Posterior vena cava (tissue), 2 donors: ENCODE data around the gene MAP2K6. TPM values are rescaled to one million over a fixed set of nuclear protein-coding genes. Genes with fewer than 3 reads are reported as not detected.

Experiments
- DNase-seq: peaks from one replicate; pipeline ENCODE4 v3.0.0-alpha.2; 2020; ENCODE audit warnings: low spot score
- intact Hi-C, 2 donors: fragments of 100-400 bp; cut with DNase I; formaldehyde crosslinking; loops; one replicate each; pipeline versions ENCODE4 v1.14.1 to v1.14.2; 2022 to 2023
- total RNA-seq, 2 donors: library from RNA; stranded (reverse); fragmentation: NEBNext Ultra II Directional; extraction: Animal tissue kit (Norgen Biotek cat#: 25700); gene quantifications; one replicate each; pipeline ENCODE4 v1.2.1, GENCODE V29; 2021
- donor health status: DM: yes; HTN: yes; CAD: no.
- donor health status: DM: yes; HTN: yes; CAD: no.

Gene MAP2K6
- total RNA-seq, 2 donors from 2014 or later: 2.2 to 7.7 TPM

DNA sequence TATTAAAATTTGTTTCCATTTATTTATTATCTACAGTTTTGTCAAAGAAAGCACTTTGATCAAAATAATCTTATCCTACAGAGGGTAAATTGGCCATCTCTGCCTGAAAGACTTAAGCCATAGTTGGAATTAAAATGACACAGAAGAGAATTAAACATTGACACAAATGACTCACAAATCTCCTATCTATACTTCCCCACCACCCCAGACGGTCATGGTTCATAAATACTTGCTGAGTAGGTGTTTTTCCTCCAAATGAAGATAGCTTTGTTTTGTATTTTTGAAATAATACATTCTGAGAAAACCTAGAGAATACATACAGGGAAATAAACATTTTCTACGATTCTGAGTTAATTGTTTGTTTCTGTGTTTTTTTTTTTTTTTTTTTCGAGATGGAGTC, 142.8 kb downstream of the MAP2K6 start:
- intact Hi-C loops: no loop called here
- DNase-seq: no peak

DNA sequence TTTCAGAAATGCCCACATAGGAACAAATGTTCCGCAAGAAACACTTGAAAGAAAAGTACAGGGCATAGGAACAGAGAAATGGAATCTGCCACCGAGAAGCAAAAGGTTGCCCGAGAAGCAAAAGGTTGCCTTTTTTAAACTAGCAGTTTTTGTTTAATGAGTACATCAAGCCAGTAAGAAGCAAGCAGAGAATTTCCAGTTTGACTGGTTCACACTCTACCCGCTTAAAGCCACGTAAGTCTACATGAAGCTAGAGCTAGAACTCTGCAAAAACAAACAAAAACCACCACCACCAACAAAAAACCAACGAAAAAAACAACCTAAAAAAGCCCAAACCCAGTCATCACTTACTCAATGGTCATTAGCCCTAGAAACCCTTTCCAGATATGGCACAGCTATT, 144.3 kb downstream of the MAP2K6 start:
- DNase-seq: no peak
- intact Hi-C loops: no loop called here

DNA sequence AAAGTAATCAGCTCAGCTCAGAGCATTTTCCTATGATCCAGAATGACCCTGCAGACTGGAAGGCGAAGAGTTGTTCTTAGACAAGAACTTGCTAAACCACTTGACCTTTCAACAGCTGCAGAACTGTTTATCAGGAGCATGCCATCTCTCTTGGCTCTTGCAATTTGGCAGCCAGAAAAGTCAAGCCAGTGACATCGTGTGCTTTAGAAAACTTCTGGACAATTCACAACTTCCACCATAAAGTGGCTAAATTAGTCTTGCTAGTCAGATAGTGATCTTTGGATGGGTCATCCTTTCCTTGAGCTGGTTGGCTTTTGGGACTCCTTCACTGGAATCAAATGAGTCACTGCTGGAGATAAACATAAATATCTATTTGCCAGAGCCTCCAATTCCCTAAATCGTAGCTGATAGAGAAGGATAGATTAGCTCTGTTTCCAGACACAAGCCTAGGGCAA, 146.5 kb downstream of the MAP2K6 start:
- intact Hi-C loops: loop anchor here in 1 of 2 donors (10.0 kb wide), 1 partner anchor 584 kb away; no protein-coding TSS in a partner anchor
- DNase-seq: no peak

DNA sequence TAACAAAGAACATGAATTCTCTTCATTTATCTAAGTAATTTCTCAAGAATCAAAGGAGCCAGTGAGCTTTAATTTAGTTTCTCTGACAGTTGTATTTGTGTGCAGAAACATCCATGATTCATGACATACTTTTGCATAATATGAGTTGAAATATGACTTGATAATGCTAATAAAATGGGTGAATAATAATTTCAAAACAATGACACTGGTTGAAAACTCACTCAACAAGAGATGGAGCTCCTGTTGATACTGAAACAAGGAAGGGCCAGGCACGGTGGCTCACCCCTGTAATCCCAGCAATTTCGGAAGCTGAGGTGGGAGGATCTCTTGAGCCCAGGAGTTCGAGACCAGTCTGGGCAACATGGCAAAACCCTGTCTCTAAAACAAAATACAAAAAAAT, 147.0 kb downstream of the MAP2K6 start:
- intact Hi-C loops: loop anchor here in 1 of 2 donors (10.0 kb wide), 1 partner anchor 583 kb away; no protein-coding TSS in a partner anchor
- no peak for DNase-seq

DNA sequence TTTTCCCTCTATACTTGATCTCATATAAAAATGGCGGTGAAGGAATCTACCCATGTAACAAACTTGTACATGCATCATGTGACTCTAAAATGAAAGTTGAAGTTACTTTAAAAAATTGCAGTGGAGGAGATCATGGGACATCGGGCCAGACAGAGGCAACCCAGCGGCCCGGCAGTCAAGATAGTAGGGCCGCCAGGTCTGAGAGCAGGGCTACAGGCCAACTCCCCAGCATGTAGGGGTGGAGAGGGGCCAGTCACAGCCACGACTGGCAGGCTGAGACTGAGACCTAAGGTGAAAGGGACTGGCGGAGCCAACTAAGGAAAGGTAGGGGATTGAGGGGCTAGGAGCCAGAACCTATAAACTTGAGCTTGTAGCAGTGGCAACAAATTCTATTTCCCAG, 150.9 kb downstream of the MAP2K6 start:
- intact Hi-C loops: loop anchor here in 1 of 2 donors (10.0 kb wide), 1 partner anchor 579 kb away; no protein-coding TSS in a partner anchor
- no peak for DNase-seq

DNA sequence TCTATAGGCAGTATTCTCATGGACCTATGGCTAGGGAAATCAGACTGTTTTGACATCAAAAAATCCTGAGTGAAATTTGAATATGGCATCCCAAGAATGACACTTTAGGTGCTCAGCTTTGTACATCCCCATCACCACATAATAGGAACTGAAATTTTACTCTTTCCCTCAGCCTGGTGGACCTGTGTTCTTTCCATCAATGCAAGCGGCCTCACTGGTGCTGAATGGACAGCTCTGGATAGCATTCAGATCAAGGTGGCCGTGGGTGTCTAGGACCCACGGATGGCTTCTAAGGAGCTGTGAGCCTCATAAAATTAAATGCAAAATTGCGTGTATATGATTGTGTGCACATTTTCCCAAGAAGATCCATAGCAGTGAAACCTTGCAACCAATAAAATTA, 152.6 kb downstream of the MAP2K6 start:
- DNase-seq: no peak
- intact Hi-C loops: loop anchor here in 1 of 2 donors (10.0 kb wide), 1 partner anchor 578 kb away; no protein-coding TSS in a partner anchor

DNA sequence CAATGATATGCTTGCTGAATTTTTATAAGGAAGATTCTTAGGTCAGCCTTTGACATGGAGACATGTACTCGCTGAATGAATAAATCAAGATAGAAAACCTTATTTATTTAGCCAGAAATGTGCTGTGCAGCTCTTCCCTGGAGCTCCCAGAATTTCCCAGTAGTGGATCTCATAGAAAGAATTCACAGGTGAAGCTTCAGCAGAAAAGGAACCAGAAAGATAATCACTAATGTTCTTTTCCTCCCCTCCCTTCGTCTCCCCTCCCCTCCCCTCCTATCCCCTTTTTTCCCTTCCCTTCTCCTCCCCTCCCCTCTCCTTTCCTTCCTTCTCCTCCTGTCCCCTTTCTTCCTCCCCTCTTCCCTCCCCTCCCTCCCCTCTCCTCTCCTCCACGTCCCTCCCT, 158.2 kb downstream of the MAP2K6 start:
- DNase-seq: no peak
- intact Hi-C loops: loop anchor here in 1 of 2 donors (10.0 kb wide), 1 partner anchor 572 kb away; no protein-coding TSS in a partner anchor

DNA sequence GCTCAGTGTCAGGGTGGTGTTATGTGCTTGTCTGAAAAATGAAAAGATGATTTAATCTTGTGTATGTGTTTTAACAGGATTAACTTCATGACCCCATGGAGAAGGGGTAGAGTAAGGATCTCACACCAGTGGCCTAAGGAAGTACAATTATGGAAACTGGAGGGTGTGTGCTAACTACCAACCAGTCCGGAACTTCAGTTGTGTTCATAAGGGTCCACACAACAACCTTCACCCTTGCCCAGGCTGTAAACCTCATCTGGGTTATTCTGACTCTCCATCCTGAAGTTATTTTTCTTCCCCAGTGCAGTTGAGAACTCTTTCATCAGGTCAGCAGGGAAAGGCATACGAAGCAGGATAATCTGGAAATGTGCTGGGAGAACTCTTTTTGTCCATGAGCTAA, 158.9 kb downstream of the MAP2K6 start:
- no peak for DNase-seq
- intact Hi-C loops: loop anchor here in 1 of 2 donors (10.0 kb wide), 1 partner anchor 571 kb away; no protein-coding TSS in a partner anchor

DNA sequence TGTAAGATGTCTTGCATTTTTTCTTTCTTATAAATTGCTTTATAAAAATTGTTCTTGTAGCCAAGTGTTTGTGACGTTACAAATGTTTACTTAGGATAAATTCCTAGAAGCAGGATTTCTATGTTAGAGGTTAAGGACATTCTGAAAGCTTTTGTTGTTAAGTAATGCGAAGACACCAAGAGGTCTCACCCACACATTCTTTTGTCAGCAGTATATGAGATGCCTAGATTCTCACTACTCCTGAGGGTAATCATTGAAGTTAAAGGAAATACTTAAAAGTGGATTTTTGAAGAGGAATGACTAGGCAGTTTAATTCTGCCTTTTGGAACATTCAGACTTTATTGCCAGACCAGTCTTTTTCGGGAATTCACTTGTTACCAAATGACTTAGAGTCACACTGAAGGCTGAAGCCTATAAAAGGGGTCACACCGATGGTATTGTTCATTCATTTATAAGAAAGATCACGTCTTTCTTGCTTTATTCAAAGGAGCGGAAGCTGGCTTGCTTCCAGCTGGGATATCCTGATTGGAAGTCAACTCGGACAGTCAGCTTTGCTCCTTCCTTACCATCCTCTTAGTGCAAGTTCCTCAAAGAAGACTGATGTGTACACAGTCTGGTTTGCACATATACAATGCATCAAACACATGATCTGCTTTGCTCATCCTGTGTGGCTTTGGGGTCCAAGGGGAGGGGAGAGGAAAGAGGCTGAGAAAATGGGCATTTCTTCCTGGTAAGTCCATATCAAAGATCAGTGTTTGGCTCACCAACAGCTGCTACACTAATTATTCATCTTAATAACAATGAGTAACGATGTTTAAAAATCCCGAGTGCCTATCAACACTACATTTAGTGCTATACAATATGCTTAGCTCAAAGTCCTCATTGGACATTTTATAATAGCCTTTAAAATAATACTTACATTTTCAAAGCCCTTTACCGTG, 160.0 kb downstream of the MAP2K6 start:
- intact Hi-C loops: loop anchor here in 1 of 2 donors (10.0 kb wide), 1 partner anchor 570 kb away; no protein-coding TSS in a partner anchor
- DNase-seq: no peak

DNA sequence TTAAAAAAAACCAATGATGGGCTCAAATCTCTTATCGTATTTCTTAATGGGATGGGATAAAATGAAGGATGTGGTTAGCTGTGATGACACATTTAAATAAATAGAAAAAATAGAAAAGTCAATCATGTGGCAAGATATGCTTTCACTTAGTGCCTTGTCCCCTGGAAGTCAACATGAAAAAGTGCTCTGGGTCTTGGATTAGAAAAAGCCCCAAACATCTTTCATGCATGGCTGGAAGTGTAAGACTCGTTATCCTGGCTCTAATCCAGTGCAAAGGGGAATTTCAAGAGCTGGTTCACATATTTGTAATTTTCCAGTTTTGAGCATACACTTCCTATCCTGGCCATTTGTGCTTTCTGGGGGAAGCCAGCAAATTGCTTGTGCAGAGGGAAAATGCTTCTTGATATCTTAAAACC, 160.9 kb downstream of the MAP2K6 start:
- intact Hi-C loops: loop anchor here in 1 of 2 donors (10.0 kb wide), 1 partner anchor 569 kb away; no protein-coding TSS in a partner anchor

DNA sequence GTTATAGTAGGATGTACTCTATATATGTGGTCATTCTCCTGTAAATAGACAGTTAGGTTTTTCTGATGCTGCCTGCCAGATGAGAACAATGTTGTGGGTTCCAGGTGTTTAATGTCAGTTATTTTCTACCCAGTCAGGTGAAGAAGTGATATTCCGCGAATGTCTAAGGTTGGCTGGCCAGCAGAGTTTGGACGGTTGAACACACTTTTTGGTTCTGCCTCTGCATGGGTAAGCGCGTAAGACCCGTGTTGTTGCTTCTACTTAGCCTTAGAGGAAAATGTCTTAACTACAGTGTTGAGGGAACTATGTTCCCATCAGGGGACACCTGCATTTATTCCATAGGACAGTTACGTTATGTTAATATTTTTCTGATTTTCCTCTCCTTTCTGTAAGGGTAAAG, 162.6 kb downstream of the MAP2K6 start:
- intact Hi-C loops: loop anchor here in 1 of 2 donors (10.0 kb wide), 1 partner anchor 568 kb away; no protein-coding TSS in a partner anchor
- DNase-seq: no peak

More for the DNA sequence above, 160.9 kb downstream of the MAP2K6 start:
- no peak for DNase-seq

DNA sequence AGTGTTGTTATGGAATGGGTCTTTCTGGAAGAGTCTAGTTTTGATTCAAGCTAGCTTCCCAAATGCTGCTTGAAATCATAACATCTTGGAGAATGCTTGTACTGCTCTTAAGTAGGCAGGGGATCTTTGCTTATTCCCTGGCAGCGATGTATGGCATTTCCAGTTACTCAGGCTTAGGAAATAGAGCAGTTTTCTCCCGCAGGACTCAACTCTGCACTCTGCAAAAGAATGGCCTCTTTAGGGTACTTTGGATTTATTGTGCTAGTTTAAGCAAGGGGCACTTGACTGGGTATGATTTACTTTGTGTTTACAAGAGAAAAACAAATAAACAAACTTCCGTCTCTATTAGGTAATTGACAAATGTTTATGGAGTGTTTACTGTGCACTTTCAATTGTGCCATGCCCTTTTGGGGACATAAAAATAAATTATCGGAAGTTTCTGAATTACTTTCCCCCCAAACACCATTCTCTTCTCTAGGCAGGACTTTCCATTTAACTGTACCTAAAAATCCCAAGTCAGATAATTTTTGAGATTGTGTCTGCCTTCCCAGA, 164.0 kb downstream of the MAP2K6 start:
- intact Hi-C loops: loop anchor here in 1 of 2 donors (10.0 kb wide), 1 partner anchor 566 kb away; no protein-coding TSS in a partner anchor
- DNase-seq: no peak

DNA sequence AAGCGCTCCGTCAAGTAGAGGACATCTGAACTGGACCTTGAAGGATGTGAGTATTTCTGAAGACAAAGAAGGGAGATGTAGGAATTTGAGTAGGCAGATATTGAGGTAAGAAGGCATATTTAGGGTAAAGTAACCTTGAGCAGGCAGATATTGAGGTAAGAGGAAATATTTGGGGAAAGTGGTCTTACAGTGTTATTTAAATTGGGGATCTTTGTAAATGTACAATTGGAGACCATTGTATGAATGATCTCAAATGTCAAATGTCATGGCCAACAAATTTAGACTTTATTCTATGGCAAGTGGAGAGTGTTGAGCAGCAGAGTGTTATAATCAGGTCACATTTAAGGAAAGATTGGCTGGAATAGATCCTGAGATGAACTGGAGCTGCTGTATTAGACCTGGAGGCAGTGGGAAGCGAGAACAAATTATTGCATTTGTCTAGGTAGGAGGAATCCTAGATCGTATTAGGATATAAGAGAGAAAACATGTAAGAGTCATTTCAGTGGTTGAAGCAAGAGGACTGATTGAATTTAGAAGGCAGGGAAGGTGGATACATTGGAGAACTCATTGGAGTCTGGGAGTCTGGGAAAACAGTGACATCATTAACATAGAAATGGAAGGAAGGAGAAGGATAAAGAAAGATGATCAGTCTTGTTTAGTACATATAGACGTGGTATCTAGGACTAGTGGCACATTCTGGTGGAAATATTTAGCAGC, 165.6 kb downstream of the MAP2K6 start:
- intact Hi-C loops: loop anchor here in 1 of 2 donors (10.0 kb wide), 1 partner anchor 565 kb away; no protein-coding TSS in a partner anchor
- no peak for DNase-seq

DNA sequence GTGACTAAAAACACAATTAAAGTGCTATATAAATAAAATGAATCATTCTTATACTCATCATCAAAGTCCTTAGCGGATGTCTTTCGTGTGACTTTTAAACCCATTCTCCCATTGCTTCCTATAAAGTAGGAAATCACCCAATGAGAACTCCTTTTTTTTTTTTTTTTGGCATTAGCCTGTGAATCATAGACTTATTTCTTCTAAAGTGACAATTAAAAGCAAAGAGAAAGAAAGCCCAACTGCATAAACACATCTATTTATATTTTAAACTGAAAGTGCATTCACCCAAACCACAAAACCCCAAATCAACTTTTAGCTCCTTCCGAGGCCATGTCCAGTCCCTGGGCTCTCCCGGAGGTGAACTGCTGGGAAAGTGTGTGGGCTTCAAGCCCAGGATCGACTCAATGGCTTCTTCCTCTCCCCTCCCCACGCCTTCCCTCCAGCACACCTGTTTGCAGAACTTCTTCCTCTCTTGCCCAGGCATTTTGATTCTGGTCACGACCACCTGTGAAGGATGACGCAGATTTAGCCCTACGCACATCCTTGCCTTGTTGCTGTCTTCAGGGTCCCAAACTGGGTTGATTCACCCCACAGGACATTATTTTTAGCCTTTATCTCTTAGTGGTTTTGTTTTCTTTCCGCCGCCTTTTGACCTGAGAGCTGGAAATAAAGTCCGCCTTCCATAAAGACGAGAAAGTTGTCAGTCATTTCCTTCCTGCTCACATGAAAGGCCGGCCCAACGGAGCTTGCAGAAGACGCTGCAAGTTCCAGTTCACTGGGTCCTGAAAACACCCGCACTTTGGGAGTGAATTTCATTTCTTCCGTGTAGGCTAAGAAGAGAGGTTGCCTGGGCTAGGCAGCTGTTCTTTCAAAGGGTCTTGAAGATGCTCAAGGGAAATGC, 166.8 kb downstream of the MAP2K6 start:
- DNase-seq: no peak

DNA sequence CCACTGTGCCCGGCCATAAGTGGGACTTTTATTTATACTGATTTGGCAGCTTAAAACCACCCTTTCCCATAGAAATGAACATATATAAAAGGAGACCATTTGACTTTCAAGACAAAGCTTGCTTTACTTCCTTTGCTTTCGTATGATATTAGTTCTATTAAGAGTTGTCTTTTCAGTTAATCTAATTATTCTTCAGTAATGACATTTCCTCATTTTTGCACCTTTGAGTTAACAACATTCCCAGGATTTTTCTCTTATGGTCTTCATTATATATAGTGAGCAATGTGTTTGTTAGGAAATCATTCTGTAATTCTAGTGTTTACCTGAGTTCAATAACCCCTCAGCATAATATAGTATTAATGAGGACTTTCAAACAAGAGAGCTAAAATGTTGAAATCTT, 173.8 kb downstream of the MAP2K6 start:
- DNase-seq: no peak

More for the DNA sequence above, 166.8 kb downstream of the MAP2K6 start:
- intact Hi-C loops: no loop called here

DNA sequence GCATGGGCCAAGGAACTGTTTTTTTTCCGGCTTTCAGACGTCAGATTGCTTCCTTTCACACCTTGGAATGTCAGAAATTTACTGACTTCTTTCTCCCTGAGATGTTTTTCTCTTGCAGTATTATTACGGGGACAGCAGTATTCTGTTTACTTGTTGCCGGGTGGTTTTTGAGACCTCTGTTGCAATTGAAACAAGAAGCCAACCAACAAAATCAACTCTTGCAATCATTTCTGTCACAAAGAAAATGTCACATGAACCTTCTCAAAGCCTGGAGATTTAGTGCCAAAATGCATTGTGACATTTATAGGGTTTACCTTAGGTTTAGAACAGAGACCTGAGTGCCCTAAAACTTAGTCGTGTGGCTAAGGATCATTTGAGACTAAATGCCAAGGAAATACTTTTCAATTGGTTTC, 174.3 kb downstream of the MAP2K6 start:
- intact Hi-C loops: no loop called here
- no peak for DNase-seq

More for the DNA sequence above, 173.8 kb downstream of the MAP2K6 start:
- intact Hi-C loops: no loop called here

DNA sequence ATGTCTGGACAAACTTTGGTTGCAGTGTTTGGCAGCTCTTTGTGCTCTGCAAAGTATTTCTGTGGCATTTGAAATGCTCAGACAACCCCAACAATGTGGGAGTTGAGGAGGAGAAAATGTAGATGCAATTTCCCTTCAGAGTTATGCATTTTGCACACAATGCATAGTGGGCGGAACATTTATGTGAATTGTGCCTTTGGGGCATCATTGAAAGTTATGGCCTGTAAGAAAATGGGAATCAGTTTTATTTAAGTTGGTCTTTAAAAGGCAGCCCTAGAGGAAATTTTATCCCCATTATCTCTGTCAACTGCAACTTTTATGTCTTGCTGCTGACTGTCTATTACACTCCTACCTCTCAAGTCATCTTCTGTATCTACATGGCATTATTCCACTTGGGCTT, 176.2 kb downstream of the MAP2K6 start:
- DNase-seq: no peak
- intact Hi-C loops: no loop called here

DNA sequence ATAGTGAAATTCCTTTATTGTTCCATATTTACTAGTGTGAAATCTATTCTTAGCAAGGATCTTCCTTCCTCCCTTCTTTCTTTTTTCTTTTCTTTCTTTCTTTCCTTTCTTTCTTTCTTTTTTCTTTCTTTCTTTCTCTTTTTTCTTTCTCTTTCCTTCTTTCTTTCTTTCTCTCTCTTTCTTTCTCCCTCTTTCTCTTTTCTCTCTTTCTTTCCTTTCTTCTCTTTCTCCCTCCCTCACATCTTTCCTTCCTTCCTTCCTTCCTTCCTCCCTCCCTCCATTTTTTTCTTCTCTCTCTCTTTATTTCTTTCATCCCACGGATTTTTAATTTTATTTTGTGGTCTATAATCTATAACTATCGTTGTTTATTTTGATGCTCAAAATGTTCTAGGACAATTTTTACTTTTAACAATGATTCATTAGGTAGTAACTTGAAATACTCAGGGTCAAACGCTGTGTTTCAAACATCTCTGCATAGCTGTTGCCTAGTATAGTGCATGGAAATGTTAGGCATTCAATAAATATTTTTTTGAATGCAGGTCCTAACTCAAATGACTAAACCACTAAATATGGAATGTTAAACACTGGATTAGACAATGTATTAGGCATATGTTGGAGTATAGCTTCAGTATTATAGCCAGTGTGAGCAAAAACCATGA, 178.3 kb downstream of the MAP2K6 start:
- no peak for DNase-seq
- intact Hi-C loops: no loop called here
